ENCODE measurements around the gene TBXAS1. TPM values are rescaled to one million over a fixed set of nuclear protein-coding genes. Genes with fewer than 3 reads are reported as not detected.

Gene TBXAS1
- total and polyA plus RNA-seq, 2 experiments from 2014 or later, result 1.3 TPM; not detected in 1

GRCh38 chr7:139838876-139839275, 9.8 kb downstream of the TBXAS1 start:
- Histone ChIP-seq H3K9me2 (ENCODE audit: insufficient read depth) (no peaks in the 10 kb centered on the region), H2AFZ (no peak overlapping the region), H3K79me2 (replicated peaks; ENCODE audit: insufficient read depth) (no peaks in the 10 kb centered on the region), H3K36me3 (ENCODE audit: insufficient read depth) (no peaks in the 10 kb centered on the region), H3K4me3 (no peak overlapping the region), H4K20me1 (replicated peaks; ENCODE audit: insufficient read depth) (no peaks in the 10 kb centered on the region), H3K27ac (ENCODE audit: low read depth) (no peak overlapping the region), H3K4me1 (ENCODE audit: insufficient read depth) (no peaks in the 10 kb centered on the region), H3K27me3 (ENCODE audit: insufficient read depth) (no peaks in the 10 kb centered on the region), H3K4me2 (no peak overlapping the region), H3F3A (replicated peaks; ENCODE audit: low read depth) (no peaks in the 10 kb centered on the region)
- H3K4me1 Mint-ChIP-seq, result no peaks in the 10 kb centered on the region
- peaks cover 7% of the 10 kb centered on the region; the same call in 1 of the 3 replicates for H3K9me3 Mint-ChIP-seq
- no peak for DNase-seq (ENCODE audit: low spot score)
- no peaks in the 10 kb centered on the region for H3K27me3 Mint-ChIP-seq (ENCODE audit: insufficient read depth, low read depth, poor library complexity)
- ATAC-seq, result no peak
- no peak overlapping the region for H3K27ac Mint-ChIP-seq
- no peak overlapping the region for H3K4me3 Mint-ChIP-seq
- no peak for TF ChIP-seq CREB1 (CRISPR knock-in tag; IDR thresholded peaks at IDR 0.05; ENCODE audit: low read depth)
- TF ChIP-seq NANOG (IDR thresholded peaks at IDR 0.05; ENCODE audit: borderline replicate concordance), result no peak
- no peak for TF ChIP-seq ZNF114 (CRISPR knock-in tag; IDR thresholded peaks at IDR 0.05)
- no peak for TF ChIP-seq ETS1 (IDR thresholded peaks at IDR 0.05)
- no peak for TF ChIP-seq ZNF331 (CRISPR knock-in tag; IDR thresholded peaks at IDR 0.05; ENCODE audit: low read depth)
- no peak for TF ChIP-seq JUNB (IDR thresholded peaks at IDR 0.05; ENCODE audit: unreplicated experiment)
- TF ChIP-seq ZNF462 (CRISPR knock-in tag; IDR thresholded peaks at IDR 0.05), result no peak
- no peak for TF ChIP-seq POLR2AphosphoS5 (IDR thresholded peaks at IDR 0.05; ENCODE audit: low read depth)
- no peak for TF ChIP-seq EZH2phosphoT487 (IDR thresholded peaks at IDR 0.05; ENCODE audit: unreplicated experiment)
- TF ChIP-seq CTCF (conservative IDR thresholded peaks at IDR 0.05; ENCODE audit: low read depth in 2 of 2), result no peak
- TF ChIP-seq STAT1 (IDR thresholded peaks at IDR 0.05; ENCODE audit: unreplicated experiment), result no peak
- no peak for TF ChIP-seq EZH2 (IDR thresholded peaks at IDR 0.05; ENCODE audit: low read depth, unreplicated experiment)
- no peak for TF ChIP-seq REST (IDR thresholded peaks at IDR 0.05; ENCODE audit: unreplicated experiment)
- H3K36me3 Mint-ChIP-seq (ENCODE audit: low read depth), result peaks cover 2% of the 10 kb centered on the region; the same call in 1 of the 3 replicates
